A204.1 (cell line): Measurements from ENCODE around the gene COA1.
"Not testable (repeated sequence)": the region's sequence is repeated elsewhere in the genome, so short reads cannot be mapped to it uniquely, and the experiment has no call there.

Source experiments
- FAIRE-seq: peaks from 2 replicates; lab custom pipeline; 2012; peaks lifted over from hg19 to GRCh38; lab: Jason Lieb, UNC

Gene COA1

DNA sequence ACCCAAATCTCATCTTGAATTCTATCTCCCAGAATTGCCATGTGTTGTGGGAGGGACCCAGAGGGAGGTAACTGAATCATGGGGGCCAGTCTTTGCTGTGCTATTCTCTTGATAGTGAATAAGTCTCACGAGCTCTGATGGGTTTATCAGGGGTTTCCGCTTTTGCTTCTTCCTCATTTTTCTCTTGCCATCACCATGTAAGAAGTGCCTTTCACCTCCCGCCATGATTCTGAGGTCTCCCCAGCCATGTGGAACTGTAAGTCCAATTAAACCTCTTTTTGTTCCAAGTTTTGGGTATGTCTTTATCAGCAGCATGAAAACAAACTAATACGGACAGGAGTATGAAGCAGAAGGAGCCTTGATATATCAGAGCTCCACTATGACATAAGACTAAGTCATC, 41.5 kb downstream of the COA1 start:
- FAIRE-seq, result not testable (repeated sequence)

GRCh38 chr7:43686991-43687390, 42.3 kb downstream of the COA1 start:
- FAIRE-seq, result no peak

DNA sequence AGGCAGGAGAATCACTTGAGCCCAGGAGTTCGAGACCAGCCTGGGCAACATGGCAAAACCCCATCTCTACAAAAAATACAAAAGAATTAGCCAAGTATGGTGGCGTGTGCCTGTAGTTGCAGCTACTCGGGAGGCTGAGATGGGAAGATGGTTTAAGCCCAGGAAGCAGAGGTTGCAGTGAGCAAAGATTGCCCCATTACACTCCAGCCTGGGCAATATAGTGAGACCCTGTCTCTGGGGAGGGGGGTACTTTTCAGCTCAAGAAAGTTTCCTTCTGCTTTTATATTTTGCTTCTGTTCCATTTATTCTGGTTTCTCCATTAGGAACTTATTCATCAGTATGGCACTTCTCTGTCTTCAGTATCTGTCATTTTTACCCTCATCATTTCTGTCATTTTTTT, 48.6 kb downstream of the COA1 start:
- no peak for FAIRE-seq

DNA sequence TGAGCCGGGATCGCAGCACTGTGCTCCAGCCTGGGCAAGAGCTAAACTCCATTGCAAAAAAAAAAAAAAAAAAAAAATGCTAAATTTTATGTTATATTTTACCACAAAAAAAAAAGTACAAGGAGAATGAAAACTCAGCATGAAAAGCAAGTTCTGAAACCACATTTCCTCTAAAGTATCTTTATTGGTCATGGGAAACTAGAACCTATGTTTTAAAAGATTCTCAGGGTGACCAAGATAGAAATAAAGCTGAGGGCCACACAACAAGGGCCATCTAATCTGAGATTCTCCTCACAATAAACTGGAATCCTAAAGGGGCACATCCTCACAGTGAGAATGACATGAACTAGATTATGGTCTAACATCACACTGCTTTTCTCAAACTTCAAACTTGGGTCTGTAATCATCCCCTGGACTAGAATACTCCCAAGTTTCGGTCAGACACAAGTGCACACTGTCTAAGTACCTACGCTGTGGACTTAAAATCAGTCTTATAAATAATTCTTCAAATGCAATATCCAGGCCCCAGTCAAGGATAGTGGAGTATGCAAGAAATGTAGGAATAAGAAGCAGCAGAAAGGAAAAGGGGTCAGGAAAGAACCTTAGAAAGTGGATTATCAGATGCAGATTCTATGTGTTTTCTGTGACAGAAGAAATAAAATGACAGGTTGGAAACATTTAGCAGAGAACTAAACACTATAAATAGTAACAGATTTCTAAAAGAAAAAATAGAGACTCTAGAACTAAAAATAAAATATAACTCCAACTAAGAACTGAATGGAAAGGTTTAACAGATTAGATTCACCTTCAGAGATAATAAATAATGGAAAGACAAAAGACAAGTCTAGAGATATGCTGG, 49.9 kb downstream of the COA1 start:
- FAIRE-seq, result no peak

DNA sequence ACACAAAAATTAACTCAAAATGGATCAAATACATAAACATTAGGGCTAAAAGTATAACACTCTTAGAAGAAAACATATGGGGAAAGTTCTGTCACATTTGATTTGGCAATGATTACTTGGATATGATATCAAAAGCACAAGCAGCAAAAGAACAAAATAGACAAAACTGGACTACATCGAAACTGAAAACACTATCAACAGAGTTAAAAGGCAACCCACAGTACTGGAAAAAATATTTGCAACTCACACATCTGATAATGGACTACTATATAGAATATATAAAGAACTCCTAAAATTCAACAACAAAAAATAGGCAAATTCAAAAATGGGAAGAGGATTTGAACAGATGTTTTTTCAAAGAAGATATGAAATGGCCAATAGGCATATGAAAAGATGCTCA, 51.0 kb downstream of the COA1 start:
- FAIRE-seq, result no peak

GRCh38 chr7:43677864-43678263, 51.5 kb downstream of the COA1 start:
- FAIRE-seq, result no peak

GRCh38 chr7:43674559-43675436, 54.5 kb downstream of the COA1 start:
- no peak for FAIRE-seq

GRCh38 chr7:43673243-43673976, 55.9 kb downstream of the COA1 start:
- not testable (repeated sequence) for FAIRE-seq

- FAIRE-seq, result no peak
Observed at GRCh38 chr7:43671521-43671920, 57.8 kb downstream of the COA1 start.

GRCh38 chr7:43669286-43670081, 59.8 kb downstream of the COA1 start:
- no peak for FAIRE-seq

DNA sequence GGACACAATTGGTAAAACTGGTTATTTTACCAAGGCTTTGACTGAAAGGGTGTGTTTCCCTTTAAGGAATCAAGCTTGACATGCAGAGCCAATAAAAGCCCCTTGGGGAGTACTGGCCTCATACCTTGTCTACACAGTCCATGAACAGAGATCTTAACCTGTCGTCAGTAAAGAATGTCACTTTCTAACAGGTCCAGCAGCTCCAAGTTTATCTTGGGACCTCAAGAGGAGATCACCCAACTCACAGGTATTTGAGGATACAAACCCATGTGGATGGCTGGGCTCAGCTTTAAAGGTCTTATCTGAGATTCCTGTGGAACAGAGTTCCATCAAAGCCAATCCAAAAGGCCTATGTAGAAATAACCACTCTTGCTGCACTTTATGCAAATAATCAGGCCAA, 61.3 kb downstream of the COA1 start:
- FAIRE-seq, result no peak

GRCh38 chr7:43666938-43667337, 62.4 kb downstream of the COA1 start:
- no peak for FAIRE-seq

GRCh38 chr7:43664681-43665080, 64.6 kb downstream of the COA1 start:
- no peak for FAIRE-seq

GRCh38 chr7:43660141-43660540, 69.2 kb downstream of the COA1 start:
- FAIRE-seq, result no peak

- FAIRE-seq, result no peak
Observed at GRCh38 chr7:43659549-43659896, 69.8 kb downstream of the COA1 start.

DNA sequence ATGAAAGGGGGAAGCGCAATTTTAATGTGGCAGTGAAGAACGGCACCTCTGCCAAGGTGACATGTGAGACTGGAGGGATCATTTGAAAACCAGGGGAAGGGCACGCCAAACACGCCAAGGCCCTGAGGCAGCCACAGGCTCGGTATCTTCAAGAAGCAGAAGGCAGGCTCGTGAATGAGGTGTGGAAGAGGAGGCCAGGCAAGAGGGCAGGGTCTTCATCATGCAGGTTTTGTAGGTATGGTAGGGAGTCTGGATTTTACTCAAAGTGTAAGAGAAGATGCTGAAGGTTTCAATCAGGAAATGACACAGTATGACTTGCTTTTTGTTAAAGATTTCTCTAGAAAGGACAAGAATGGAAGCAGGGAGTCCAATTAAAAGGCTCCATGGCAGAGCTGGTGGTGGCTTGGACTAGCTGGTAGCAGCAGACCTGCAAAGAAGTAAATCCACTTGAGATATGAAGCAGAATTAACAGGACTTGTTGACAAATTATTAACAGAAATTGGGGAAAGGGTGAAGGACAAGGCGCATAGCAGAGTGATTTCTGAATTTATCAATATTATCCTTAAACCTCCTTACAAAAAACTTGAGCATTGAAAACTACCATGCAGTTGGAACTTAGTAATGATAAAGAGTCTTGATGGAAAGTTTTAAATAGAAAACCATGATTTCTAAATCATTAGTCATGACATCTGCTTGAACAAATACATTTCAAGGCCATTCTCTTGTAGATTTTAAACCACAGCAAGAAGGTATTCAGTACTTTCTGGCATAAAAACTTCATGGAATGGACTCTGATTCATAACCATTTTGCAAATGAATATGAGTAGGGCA, 70.4 kb downstream of the COA1 start:
- FAIRE-seq, result no peak

DNA sequence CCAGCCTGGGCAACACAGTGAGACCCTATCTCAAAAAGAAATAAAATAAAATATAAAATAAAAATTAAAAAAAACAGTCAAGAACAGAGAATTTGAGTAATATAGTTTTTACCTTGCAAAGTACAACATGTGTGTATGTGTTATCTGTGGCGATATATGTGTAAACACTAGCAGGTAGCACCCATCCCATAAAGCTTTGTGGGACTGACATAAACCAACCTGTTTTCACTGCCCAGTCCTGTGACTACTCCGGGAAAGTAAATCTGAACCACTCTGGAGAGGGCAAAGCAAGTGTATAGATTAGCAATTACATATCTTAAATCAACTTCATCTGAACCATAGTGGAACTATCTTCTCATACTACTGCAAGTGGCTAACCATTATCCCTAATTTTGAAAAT, 72.3 kb downstream of the COA1 start:
- no peak for FAIRE-seq

DNA sequence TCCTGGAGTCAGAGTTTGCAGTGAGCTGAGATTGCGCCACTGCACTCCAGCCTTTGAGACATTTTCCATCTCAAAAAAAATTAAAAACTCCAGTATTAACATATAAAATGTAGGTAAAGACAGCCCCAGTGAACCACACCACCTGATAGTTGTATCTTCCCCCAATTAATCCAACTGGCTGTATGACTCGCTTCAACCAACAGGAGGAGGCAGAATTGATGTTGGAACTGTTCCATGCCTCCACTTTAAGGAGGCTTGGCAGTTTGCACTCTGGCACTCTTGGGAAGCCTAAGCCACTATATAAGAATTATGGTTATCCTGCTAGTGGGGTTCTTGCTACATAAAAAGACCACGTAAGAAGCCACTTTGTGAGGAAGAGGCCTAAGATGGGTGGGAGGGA, 73.7 kb downstream of the COA1 start:
- FAIRE-seq, result no peak

GRCh38 chr7:43653891-43654504, 75.3 kb downstream of the COA1 start:
- FAIRE-seq, result no peak

GRCh38 chr7:43653466-43653865, 75.9 kb downstream of the COA1 start:
- no peak for FAIRE-seq

DNA sequence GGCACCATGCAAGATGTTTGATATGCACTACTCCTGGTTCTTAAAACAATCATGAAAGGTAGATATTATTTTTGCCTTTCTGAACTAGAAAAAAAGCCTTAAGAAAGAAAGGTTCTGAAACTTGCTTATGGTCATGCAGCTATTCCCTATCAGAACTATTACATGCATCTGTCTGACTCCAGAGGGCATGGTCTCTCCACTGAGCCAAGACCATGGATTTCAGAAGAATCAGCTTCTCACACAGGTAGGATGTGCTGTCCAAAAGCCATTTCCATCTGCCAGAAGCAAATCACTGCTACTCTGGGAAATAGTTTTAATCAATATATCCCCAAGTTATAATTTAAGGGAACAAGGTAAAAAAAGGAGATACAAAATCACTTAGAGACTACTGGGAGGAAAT, 77.0 kb downstream of the COA1 start:
- no peak for FAIRE-seq
